OCI-LY1 (cell line): ENCODE results near the gene VSTM4.

ENCODE experiments used
- H2AFZ ChIP-seq: fragments of 200-600 bp; sonication (generic), shearing (Covaris generic); 2 replicates; pipeline ENCODE4 v1.6.0; 2014; ENCODE audit warnings: antibody characterized with exemption, mild to moderate bottlenecking, low read length
- H3F3A ChIP-seq: fragments of 200-600 bp; sonication (generic), shearing (Covaris generic); 2 replicates; pipeline ENCODE4 v1.6.0; 2014; ENCODE audit warnings: mild to moderate bottlenecking, antibody characterized with exemption, low read length, moderate library complexity; ENCODE audit not compliant: insufficient read depth
- H3K27ac ChIP-seq: fragments of 200-600 bp; sonication (generic); 2 replicates; pipeline ENCODE4 v1.5.1; 2014; ENCODE audit warnings: low read length, mixed run types, mild to moderate bottlenecking, low read depth; ENCODE audit not compliant: poor library complexity, severe bottlenecking
- H3K27me3 ChIP-seq: fragments of 200-600 bp; sonication (generic); 2 replicates; pipeline ENCODE4 v1.6.0; 2014; ENCODE audit warnings: antibody characterized with exemption, mild to moderate bottlenecking, low read length, moderate library complexity; ENCODE audit not compliant: insufficient read depth
- H3K36me3 ChIP-seq: fragments of 200-600 bp; sonication (generic); 2 replicates; pipeline ENCODE4 v1.6.1; 2014; ENCODE audit warnings: mild to moderate bottlenecking, antibody characterized with exemption, low read length, moderate library complexity, mixed read lengths; ENCODE audit not compliant: insufficient read depth
- H3K4me1 ChIP-seq: fragments of 200-600 bp; sonication (generic); 2 replicates; pipeline ENCODE4 v1.5.1; 2014; ENCODE audit warnings: mild to moderate bottlenecking, low read length, moderate library complexity; ENCODE audit not compliant: insufficient read depth, severe bottlenecking
- H3K4me2 ChIP-seq: fragments of 200-600 bp; sonication (generic), shearing (Covaris generic); 2 replicates; pipeline ENCODE4 v1.6.1; 2014; ENCODE audit warnings: low read length
- H3K4me3 ChIP-seq: fragments of 200-600 bp; sonication (generic); 2 replicates; pipeline ENCODE4 v1.5.1; 2014; ENCODE audit warnings: low read length, low read depth, mild to moderate bottlenecking, mixed read lengths; ENCODE audit not compliant: poor library complexity, severe bottlenecking
- H3K79me2 ChIP-seq: fragments of 200-600 bp; shearing (Covaris generic); 2 replicates; pipeline ENCODE4 v1.6.1; 2016; ENCODE audit warnings: mixed run types, low read length, mixed read lengths; ENCODE audit not compliant: insufficient read depth
- H3K9ac ChIP-seq: fragments of 200-600 bp; sonication (generic), shearing (Covaris generic); 2 replicates; pipeline ENCODE4 v1.6.1; 2014; ENCODE audit warnings: mild to moderate bottlenecking, low read length, mixed read lengths
- H3K9me2 ChIP-seq: fragments of 200-600 bp; sonication (generic), shearing (Covaris generic); 2 replicates; pipeline ENCODE4 v1.6.1; 2014; ENCODE audit warnings: low read depth, mild to moderate bottlenecking, low read length, mixed read lengths
- H3K9me3 ChIP-seq: fragments of 200-600 bp; shearing (Covaris generic); 2 replicates; pipeline ENCODE4 v1.6.1; 2014; ENCODE audit warnings: low read length, mixed read lengths
- H4K20me1 ChIP-seq: fragments of 200-600 bp; sonication (generic), shearing (Covaris generic); 2 replicates; pipeline ENCODE4 v1.6.0; 2016; ENCODE audit warnings: mild to moderate bottlenecking, low read length; ENCODE audit not compliant: insufficient read depth
- CTCF ChIP-seq: fragments of 200-600 bp; sonication (generic), shearing (Covaris generic); IDR thresholded peaks from 2 replicates; pipeline ENCODE4 v1.5.1; 2017; ENCODE audit warnings: mild to moderate bottlenecking, antibody characterized with exemption, low read length, moderate library complexity, mixed read lengths
- EZH2 ChIP-seq: fragments of 200-600 bp; sonication (generic), shearing (Covaris generic); IDR thresholded peaks from 2 replicates; pipeline ENCODE4 v1.8.0; 2017; ENCODE audit warnings: borderline replicate concordance, mixed run types, mild to moderate bottlenecking, antibody characterized with exemption, low read length, moderate library complexity, mixed read lengths

The VSTM4 gene

GRCh38 chr10:49035920-49036319, 79.4 kb downstream of the VSTM4 start:
- H3K4me2 ChIP-seq, result no peak overlapping the region
- H3K9me2 ChIP-seq, result no peaks in the 10 kb centered on the region
- no peak overlapping the region for H3K27ac ChIP-seq
- TF ChIP-seq CTCF, result no peak
- no peak for TF ChIP-seq EZH2
- no peaks in the 10 kb centered on the region for H3K9me3 ChIP-seq
- H3K4me1 ChIP-seq, result no peaks in the 10 kb centered on the region
- no peak overlapping the region for H3K9ac ChIP-seq
- H3K4me3 ChIP-seq, result no peak overlapping the region
- no peak overlapping the region for H2AFZ ChIP-seq
- no peaks in the 10 kb centered on the region for H3K36me3 ChIP-seq
- no peaks in the 10 kb centered on the region for H3K79me2 ChIP-seq
- no peaks in the 10 kb centered on the region for H3F3A ChIP-seq
- H3K27me3 ChIP-seq, result peaks cover 5% of the 10 kb centered on the region; the same call in 1 of the 2 replicates
- no peaks in the 10 kb centered on the region for H4K20me1 ChIP-seq

- Histone ChIP-seq H3K9ac (no peak overlapping the region), H3K4me2 (no peak overlapping the region), H3K9me3 (no peaks in the 10 kb centered on the region), H3K9me2 (no peaks in the 10 kb centered on the region), H3K79me2 (no peaks in the 10 kb centered on the region), H3K4me1 (no peaks in the 10 kb centered on the region), H3K36me3 (no peaks in the 10 kb centered on the region), H3K27ac (no peak overlapping the region), H2AFZ (no peak overlapping the region), H4K20me1 (no peaks in the 10 kb centered on the region), H3K4me3 (no peak overlapping the region), H3F3A (no peaks in the 10 kb centered on the region), H3K27me3 (peaks cover 5% of the 10 kb centered on the region; the same call in 1 of the 2 replicates)
- TF ChIP-seq CTCF (no peak), EZH2 (no peak)
Measured at GRCh38 chr10:49034925-49035324, 80.4 kb downstream of the VSTM4 start.

- H3K9me3 ChIP-seq, result no peaks in the 10 kb centered on the region
- H3K36me3 ChIP-seq, result no peaks in the 10 kb centered on the region
- no peak overlapping the region for H3K9ac ChIP-seq
- no peaks in the 10 kb centered on the region for H3K79me2 ChIP-seq
- H3K27me3 ChIP-seq, result peaks cover 5% of the 10 kb centered on the region; the same call in 1 of the 2 replicates
- H3K27ac ChIP-seq, result no peak overlapping the region
- no peak overlapping the region for H3K4me3 ChIP-seq
- H2AFZ ChIP-seq, result no peak overlapping the region
- H3K4me1 ChIP-seq, result no peaks in the 10 kb centered on the region
- H4K20me1 ChIP-seq, result no peaks in the 10 kb centered on the region
- H3K9me2 ChIP-seq, result no peaks in the 10 kb centered on the region
- no peak for TF ChIP-seq CTCF
- no peak for TF ChIP-seq EZH2
- H3K4me2 ChIP-seq, result no peak overlapping the region
- H3F3A ChIP-seq, result no peaks in the 10 kb centered on the region
Measured at GRCh38 chr10:49033939-49034338, 81.4 kb downstream of the VSTM4 start.
